Activated T-helper 9 cell treated with anti-CD3 and anti-CD28 coated beads, Interleukin-2, amount 50 U/mL, for 16 hours (primary cell): ENCODE results near the gene MAPK8.

ENCODE experiments used
- DNase-seq: peaks from one replicate; pipeline ENCODE4 v3.0.0-alpha.2; 2020; ENCODE audit warnings: low read depth

Gene MAPK8

DNA sequence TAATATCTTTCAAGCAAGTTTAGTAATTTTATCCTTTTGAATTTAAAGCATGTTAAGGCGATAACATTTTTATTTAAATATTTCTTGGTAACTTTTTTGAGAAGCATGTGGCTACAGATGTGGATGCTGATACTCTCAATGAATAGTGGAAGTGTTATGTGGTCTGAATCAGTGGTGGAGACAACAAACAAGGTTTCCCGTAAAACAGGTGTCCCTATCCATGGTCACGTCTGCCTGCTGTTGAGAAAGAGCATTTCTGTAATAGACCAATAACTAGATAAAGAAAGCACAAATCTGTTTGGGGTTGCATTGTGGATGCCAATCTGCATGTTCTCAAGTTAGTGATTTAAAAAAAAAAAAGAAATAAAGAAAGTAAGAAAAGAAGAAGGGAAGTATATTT, 13.9 kb upstream of the MAPK8 start:
- DNase-seq: no peak

DNA sequence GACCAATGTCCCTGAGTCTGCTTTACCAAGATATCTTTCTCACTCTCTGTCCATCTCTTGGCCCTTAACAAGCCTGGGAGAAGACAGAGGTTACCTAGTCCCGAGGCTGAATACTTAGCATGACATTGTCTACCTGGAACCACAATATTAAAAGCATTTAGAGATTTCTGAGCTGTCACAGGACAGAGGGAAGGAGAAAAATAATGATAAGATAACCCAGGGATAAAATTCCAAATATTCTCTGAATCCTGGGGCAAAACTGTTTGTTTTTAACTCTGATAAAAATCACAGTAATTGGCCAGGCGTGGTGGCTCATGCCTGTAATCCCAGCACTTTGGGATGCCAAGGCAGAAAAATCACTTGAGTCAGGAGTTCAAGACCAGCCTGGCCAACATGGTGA, 12.0 kb upstream of the MAPK8 start:
- DNase-seq: no peak

DNA sequence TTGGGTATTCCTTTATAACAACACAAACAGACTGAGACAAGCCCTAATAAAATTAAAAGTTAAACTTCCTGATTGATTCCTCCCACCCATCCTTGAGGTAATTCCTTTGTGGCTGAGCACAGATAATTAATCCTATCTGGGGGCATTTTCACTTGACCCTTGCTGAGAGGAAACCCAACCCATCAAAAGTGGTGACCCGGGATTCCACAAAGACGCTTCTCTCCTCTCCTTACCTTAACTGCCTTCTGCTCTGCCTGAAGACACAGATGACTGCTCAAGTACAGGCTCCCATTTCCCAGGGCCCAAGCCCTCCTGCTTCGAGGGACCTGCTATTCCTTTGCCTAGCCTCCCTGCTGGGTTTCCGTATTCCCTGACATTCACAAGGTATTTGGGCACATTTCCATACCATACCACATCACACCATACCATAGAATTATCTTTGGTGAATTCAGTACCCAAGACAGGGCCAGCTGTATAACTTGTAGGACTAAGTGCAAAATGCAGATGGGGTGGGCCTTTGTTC, 9.8 kb upstream of the MAPK8 start:
- no peak for DNase-seq

DNA sequence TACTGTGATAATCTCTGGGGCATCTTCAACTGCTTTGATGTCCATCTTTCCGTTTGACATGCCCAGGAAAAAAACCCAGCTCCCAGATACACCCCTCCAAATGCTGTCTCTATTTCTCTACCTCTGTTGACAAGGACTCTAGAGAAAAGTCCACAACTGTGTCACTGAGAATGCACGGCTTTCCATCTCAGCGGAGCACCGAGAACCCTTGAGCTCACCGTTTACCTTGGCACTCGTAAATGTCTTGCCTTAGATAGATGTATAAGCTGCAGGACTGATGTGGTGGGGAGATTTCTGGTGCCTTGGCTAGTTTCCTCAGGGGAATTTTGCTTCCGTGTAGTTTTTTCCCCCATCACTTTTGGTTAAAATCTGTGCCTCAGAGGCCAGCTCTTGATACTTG, 7.4 kb upstream of the MAPK8 start:
- no peak for DNase-seq

DNA sequence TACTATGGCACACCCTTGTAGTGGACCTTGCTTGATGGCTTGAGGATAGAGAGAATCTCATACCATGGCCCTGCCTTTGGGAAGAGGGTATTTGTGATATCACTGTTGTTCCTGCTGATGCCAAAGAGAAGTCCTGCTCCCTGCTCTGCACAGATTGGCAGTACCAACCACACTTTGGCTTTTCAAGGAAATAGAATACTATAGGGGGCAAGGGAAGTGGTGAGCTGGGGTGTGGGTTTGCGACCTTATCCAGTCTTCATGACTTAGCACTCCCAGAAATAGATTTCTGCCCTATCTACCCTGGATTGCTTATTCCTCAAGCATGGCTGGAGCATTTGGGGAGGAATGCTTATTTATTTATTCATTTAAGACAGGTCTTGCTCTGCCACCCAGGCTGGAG, 6.8 kb upstream of the MAPK8 start:
- no peak for DNase-seq

DNA sequence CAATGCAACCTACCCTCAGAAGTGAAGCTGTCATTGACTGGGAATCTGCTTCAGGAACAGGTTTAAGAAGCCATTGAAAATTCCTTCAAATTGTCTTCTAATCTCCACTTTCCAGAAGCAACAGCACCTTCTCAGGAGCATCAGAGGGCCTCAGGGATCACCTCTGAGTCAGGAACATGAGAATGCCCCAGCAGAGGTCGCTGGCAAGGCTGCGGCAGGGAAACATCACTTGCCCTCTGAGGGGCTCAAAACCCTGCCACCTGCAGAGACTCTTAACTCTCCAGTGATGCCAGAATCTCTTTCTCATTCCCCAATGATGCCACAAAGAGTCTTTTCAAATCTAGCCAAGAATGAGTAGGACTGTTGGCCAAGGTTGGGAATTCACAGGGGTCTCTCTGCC, 5.9 kb upstream of the MAPK8 start:
- DNase-seq: no peak

DNA sequence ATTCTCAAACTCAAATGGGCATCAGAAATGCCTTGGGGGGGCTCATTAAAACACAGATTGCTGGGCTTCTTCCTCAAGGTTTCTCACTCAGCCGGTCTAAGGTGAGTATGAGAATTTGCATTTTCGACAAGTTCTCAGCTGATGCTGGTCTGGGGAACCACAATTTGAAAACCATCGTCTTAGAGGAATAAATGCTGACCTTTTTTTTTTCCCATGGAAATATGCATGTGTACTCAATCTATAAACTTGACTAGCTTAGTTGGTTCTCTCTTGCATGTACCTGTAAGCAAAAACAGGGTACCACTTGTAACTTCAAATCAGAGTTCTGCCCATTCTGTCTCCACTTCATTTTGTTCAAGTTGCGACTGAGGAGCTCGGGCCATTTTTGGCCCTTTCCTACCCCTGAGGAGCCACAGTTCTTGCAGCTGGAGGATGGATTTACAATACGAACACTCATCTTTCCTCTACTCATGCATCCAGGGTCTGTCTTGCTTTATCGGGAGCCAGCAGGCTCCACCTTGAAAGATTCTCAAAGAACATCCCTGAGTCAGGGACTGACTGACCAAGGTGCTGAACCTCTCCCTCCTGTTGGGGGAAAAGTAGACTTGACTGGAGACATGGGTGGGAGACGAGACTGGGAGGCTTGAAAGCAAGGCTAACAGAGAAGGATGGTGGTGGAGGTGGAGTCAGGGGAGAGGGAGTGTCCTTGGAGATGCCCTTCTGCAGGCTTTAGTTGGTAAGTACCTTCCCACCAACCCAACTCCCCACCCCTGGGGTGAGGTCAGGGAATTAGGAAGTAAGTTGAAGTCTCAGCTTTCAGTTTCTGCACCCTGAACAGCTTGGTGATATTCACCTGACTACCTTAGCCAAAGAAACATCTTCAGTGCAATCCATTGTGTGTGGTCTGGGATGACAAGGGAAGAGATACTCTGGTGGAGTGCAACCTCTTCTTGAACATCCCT, 3.7 kb upstream of the MAPK8 start:
- DNase-seq: no peak

DNA sequence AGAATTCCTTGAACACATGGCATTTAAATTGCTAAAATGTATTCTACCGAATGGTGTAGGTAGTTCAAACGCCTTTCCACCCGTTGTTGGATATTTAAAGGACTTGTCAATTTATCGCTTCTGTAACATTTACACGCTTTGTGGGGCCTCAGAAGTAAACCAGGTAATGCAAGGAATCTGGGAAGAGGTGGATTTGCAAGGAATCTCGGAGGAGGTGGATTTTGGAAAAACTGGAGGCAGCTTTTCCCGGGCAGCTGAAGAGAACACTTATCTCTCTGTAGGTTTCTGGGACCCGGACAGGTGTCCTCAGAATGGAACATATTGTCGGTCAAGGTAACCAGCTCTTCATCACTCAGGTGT, 592 bp upstream of the MAPK8 start:
- no peak for DNase-seq

DNA sequence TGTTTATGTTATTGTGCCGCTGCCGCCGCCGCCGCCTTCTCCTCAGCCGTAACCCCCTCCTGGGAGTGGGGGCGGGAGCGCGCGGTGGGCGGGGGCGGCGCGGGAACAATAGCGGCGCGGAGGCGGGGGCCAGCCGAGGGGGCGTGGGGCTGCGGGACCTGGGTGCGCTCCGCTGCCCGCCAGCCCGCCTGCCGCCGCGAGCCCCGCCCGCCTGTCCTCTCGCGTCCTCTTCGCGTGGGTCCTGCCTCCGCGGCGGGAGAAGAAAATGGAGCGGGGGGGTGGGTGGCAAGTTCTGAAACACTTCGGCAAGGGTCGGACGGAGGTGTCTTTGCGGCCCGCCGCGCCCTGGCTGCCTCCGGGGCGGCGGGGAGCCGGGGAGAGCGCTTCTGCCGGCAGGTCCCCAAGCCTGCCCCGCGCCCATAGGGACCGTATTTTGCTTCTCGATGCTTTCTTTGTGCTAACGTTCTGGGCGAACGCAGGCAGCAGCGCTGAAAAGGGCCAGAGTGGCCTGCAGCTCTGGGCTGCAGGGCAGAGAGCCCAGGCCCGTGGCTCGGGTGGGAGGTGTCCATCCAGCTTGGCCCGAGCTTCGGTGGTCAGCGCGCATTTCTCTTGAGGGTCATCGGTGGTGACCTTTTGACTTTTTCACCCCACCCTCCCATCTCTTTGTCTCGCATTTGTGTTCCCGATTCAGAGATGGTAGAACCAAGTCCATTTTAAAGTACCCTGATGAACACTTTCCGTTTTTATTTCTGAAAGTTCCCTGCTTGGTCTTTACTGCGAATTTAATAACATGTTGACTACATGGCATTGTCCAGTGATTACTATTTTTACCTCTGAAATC, 613 bp downstream of the MAPK8 start:
- DNase-seq: peak; percentile 62

DNA sequence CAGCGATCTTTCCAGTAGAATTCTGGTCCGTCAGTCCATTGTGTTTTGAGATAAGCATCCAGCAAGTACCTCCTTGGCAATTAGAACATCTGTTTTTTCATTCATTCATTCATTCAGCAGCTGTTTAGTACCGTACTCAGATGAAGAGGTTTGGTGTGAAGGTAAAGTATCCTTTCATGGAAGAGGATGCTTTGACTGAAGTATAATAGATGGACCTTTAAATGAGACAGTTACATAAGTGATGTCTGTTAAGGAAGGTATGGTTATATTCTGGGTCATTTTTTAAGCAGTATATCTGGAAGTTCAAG, 1.2 kb downstream of the MAPK8 start:
- DNase-seq: no peak

DNA sequence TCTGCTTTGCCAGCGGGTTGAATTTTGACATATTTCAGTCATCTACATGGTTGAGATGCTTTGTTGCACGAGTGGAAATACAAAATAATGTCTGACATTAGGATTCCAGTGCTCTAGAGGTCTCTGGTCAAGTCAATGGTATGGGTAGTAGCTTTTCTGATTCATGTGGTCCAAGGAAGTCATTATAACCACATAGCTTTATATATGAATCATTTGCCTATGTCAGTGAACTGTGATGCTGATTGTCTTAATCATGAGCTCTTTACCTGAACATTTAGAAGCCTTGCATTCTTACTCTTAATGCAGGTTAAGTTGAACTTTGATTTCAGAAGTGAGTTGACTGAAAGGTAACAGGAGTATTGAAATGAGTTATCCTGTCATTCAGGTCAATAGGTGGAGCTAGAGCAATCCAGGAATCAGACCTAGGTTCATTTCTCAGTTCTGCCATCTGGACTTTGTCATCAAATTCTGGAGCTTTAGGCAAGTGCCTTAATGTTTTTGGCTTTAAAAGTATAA, 3.3 kb downstream of the MAPK8 start:
- DNase-seq: no peak

DNA sequence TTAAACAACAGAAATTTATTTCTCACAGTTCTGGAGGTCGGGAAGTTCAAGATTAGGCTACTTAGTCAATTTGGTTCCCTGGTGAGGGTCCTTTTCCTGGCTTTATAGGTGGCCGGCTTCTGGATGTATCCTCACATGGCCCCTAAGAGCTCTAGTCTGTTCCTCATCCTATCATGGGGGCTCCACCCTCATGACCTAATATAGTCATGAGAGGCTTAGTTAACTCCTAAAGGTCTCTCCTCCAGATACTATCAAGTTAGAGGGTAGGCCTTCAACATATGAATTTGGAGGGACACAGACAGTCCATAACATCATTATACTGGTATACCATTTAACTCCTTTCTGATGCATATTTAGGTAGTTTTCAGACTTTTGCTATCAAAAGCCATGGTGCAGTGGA, 7.6 kb downstream of the MAPK8 start:
- no peak for DNase-seq

DNA sequence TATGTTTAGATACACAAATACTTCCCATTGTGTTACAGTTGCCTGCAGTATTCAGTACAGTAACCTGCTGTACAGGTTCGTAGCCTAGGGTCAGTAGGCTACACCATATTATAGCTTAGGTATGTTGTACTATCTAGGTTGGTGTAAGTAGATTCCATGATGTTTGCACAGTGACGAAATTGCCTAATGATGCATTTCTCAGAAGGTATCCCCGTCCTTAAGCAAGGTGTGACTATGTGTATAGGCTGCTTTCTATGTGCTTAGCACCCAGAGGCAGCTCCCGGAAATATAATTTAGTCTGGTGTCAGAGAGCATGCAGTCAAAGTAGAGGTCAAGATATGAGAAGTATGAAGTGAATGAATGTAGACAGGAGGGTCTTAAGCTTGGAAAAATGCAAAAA, 9.8 kb downstream of the MAPK8 start:
- no peak for DNase-seq

DNA sequence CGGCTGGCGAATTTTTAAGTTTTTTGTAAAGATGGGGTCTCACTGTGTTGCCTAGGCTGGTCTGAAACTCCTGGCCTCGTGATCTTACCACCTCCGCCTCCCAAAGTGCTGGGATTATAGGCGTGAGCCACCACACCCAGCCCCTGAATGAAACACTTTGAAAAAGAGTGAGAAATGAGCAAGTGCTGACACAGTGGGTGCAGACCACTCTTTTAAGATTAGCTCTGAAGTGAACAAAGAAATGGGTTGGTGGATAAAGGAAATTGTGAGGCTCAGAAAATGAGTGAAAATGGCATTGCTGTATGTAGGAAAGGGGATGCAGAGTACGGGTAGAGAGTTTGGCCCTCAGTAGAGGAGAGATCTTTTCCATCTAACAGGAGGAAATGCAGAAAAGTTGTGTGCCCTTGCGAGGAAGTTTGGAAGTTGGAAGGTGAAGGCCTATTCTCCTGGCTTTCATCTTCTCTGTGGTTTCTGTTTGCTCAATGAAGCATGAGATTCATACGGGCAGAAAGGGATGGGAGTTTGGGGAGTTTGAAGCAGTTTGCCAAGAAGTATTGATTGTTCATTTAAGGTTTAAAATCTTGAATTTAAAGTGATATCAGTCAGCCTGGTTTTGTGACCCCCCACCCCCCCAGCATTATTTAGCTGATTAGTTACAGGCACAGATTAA, 11.0 kb downstream of the MAPK8 start:
- DNase-seq: no peak

DNA sequence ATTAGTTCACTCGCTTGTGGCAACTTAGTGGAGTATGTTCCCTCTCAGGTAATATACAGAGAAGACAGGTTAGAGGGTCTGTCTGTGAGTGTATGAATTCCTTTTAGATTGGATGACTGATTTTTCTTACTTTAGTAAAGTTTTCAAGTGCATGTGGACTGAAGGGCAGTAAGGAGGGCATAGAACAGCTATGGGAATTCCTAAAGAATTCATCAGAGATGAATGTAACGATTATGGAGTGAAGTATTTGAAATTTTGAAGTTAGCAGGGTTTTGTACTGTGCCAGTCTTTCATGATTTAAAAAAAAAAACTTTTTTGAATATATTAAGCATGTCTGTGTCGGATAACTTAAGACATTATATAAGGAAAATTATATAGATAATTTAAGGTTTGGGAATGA, 15.5 kb downstream of the MAPK8 start:
- no peak for DNase-seq

DNA sequence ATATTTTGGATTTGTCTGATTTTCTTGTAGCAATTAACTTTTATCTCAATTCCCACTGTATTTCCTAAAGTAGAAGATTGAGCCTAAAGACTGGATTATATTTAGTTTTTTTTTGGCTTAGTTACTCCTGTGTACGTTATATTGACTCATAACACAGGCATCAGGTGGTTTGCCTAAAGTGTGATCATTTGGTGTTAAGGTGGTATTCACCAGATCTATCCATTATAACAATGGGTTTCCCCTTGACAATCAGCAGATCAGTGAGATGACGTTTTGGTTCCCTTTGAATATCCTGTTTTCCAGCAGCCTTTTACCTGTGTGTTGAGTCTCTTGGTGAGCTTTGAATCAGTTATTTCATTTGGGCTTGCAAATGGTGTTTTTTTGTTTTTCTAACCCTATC, 18.1 kb downstream of the MAPK8 start:
- DNase-seq: no peak

DNA sequence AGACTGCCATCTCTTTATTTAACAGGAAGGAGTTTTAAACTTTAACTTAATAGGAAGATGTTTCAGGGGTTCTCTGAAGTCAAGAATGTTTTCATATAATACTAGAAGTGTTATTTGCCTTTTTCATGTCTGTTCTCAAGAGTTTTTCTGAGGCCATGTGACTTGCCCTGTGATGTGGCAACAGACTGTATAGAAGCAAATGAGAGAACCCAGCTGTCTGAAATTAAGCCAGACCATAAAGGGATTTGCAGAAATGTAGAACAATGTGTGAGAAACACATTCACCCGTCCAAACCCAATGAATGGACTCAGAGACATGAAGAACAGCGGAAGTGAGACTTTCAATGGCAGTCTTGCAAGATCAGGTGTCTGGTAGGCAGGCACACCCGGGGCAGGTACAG, 23.8 kb downstream of the MAPK8 start:
- no peak for DNase-seq

DNA sequence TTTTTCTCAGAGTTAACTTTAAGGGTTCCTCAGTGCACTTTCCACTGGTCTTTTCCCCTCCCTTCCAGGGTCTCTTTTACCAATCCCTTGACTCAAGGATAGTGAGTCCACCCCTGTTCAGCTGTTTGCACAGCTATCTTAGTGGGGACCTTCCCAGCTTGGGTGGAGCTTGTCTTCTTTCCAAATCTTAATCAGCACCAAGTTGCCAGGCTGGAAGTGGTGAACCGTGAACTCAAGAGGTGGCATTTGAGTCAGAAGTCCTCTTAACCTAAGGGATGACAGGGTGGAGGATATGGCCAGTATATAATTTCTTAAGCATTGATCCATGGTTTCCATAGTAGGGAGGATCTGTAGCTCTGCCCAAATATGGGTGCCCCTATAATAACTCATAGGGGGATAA, 25.0 kb downstream of the MAPK8 start:
- DNase-seq: no peak

DNA sequence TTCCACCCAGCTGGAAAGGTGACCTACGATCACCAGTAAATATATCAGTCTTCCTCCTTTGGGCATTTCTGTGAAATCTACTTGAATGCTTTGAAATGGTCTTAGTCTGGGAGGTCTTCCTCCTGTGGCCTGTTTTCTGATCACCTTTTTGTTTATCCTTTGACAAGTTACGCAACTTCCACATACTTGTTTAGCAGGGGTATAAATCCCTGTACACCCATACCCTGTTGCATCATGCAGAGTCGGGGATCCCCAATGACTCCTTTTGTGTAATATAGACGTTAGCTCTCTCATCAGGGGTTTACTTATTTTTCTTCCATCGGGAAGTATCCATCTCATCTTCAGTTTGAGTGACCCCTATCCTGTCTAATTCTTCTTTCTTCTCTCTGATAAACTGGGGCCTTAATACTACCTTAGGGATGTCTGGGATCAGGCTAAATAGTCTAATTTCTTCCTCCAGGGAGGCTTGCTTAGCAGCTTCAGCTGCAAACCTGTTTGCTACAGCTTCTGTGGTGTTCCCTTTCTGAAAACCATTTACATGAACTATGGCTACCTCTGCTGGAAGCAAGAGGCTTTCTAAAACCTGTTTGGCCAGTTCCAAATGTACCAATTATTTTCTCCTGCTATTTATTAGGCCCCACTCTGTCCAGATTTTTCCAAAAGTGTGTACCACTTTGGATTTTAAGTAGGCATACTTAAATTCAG, 25.8 kb downstream of the MAPK8 start:
- no peak for DNase-seq

DNA sequence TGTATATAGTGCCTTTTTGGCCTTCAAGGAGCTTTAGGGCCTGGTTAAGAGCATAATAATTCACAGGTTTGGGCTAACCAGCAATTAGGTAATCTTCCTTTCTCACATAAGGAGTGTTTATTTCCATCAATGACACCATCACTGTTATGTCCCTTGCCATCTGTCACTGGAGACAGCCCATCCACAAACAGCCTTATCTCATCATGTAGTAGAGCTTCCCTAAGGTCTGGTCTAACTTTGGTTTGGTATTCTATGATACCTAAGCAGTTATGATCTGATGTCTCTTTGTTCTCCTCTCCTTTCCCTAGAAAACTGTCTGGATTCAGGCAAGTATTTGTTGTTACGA, 26.4 kb downstream of the MAPK8 start:
- DNase-seq: no peak

DNA sequence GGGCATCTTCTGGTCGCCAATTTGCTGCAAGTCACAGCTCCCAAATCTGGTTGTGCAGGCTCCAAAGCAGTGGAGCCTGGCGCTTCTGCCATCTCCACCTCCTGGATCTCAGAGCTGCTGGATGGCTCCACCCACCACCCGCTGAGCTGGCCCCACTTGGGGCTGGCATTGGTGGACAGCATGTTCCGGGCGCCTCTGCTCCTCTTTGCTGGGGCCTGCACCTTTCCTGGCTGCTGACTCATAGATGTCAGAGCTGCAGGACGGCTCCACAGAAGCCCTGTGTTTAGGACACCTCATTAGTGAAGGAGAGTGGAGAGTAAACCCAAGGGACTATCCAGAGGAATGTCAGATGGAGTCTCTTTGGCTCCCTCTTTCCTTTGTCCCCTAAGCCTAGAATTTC, 27.4 kb downstream of the MAPK8 start:
- no peak for DNase-seq

DNA sequence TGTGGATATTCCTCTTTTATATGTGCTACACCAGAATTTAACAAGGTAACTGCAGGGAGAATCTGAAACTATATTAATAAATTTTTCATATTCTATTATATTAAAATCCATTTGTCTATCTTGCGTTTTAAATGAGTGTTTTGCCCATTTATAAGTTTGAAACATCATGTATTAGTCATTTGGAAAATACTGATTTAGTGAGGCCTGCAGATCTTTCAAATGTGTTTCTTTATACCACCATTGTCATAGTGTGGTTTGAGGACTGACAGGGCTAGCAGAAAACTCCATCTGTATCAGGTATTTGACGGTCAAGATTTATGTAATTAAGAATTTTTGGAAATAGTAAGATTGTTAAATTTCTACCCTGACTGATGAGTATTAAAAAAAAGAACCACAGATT, 29.3 kb downstream of the MAPK8 start:
- DNase-seq: no peak
